GM21786 (cell line): Measurements from ENCODE around the gene C6orf120.

Experiments used
- ATAC-seq: cut with Tn5 transposase; IDR thresholded peaks from one replicate; pipeline ENCODE4 v1.9.1; 2021; ENCODE audit not compliant: unreplicated experiment

C6orf120 gene

DNA sequence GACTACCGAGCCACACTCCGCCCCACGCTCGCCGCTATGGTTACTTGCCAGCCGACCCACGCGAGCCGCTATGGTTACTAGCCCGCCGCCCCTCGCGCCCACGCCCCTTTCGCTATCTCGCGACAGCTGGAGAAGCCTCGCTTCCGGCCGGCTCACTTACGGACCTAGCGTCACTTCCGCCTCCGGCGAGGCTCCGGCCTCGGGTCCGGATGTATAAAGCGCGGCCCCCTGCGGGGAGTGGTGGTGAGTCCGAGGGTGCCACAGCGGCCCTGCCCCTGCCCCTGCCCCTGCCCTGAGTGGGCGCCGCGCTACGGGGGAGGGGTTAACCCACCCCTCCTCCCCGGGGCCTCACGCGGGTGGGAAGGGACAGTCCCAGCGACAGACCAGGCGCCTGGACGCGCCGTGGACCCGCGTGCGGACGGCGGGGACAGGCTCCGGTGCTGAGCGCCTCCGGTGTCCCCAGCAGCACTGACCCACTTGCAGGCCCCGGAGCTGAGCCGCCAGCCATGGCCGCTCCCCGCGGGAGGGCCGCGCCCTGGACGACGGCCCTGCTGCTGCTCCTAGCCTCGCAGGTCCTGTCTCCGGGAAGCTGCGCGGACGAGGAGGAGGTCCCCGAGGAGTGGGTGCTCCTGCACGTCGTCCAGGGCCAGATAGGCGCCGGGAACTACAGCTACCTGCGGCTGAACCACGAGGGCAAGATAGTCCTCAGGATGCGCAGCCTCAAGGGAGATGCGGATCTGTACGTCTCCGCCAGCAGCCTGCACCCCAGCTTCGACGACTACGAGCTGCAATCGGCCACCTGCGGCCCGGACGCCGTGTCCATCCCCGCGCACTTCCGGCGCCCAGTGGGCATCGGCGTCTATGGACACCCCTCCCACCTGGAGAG lies at the start of gene C6orf120, which contains the start of gene WDR27:
Gene C6orf120, plus strand, starts transcription at position 173 of the 886 bp plus-strand sequence. Its CDS starts 334 bp downstream, at position 507.
Gene WDR27, minus strand, starts transcription at position 76 of the 886 bp plus-strand sequence. CDS start 13,024 bp downstream, outside the sequence.
- ATAC-seq: peak; percentile 94

DNA sequence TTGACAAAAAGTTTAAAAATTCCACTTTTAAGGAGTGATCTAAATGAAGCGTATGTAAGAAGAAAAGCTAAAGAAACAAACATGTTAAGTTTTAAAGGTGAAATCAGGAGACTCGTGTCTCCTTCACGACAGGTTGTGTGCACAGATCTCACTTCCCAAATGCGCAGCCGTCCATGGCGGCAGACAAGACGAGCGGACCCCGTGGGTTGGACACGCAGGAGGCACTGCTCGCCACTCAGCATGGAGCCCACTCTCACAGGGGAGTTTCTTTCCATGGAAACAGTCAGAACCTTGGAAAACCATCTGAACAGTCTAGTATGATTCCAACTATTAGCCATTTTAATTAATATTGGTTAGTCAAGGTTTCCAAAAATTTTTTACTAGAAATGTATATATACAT lies 49.0 kb upstream of the C6orf120 start:
- no peak for ATAC-seq

DNA sequence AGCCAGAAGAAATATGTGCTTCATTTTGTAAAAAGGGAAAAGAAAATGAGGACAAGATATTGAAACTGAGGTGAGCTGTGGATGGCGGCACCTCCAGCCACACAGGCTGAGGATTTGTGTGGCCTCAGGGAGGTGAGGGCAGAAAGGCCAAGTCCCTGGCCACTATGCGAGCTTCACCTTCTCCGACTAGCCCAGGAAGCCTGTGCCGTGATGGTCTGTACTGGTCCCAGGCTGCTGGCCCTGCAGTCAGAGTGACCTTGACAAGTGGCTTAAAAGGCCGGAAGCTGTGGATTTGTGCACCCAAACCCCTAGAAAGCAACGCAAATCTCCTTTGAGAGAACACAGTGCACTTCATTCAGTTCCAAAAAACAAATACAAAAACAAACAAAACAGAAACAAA lies 48.2 kb upstream of the C6orf120 start:
- no peak for ATAC-seq

DNA sequence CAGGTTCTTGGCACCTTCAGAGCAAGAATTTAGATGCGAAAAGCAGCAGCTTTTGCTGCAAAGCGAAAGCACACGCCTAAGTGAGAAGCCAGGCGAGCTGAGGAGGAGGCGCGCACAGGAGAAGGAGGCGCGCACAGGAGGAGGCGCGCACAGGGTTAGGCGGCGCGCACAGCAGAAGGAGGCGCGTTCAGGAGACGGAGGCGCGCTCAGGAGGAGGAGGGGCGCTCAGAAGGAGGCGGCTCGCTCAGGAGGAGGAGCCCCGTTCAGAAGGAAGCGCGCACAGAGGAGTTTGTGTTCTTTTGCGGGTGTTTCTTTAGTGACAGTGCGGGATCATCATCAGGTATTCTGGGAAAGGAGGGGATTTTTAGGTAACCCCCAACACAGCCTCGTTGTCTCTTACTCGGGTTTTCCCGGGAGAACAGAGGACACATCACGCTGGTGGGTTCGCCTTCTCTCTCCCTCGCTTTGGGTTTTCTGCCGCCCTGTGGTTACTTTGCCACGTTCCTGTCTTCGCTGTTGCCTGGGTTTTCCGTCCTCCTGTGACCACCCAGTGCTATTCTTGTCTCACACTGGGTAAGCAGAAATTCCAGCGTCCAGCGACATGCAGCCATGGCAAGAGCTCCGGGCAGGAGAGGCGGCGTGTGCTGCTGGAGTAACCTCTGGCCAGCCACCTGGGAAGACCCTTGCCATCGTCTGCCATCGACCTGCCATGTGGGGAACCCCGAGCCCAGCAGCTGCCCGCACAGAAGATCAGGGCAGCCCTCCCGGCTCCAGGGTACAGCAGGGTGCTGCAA lies 47.1 kb upstream of the C6orf120 start:
- ATAC-seq: no peak

DNA sequence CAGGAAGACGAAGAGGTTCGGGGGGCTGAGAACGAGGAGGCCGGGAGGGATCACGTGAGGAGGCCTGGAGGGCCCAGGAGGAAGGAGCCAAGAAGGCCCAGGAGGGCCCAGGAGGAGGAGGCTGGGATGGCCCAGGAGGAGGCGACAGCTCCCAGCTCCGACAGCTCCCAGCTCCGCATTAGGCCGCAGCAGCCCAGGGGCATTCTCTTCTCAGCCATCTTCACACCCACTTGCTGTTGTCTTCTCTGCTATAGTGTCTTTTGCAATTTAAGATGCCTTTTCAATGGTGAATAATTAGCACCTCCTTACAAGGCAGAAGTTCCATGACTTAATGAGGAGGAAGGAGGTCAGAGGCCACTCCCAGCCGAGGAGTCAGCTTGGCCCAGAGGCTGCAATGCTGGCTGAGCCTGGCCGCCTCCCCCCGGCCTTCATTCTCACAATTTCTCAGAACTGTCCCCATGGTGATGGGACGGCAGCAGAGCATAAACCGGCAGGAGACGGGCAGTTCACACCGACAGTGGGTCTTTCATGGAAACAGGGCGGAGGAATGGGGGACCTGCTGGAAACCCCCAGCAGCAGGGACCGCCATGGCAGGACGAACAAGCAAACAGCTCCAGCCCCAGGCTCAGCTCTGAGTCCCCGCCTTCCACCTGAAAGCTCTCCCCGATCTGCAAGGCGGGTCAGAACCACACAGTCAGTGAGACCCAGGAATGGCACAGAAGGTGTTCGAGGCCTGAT lies 45.2 kb upstream of the C6orf120 start:
- ATAC-seq: no peak

DNA sequence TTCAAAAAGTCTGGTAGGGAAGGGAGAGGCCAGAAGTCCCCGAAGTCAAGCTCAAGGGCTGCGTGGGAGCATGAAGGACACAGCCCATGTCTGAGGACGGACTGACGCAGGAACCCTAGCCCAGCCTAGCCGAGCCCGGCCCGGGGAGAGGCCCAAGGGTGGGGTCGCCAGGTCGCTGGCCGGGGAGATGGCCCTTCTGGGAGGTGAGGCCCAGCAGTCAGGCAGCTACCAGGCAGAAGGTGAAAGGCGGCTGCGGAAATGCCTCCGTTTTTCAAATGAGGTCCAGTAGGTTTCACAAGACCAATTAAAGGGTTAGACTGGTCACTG lies 44.7 kb upstream of the C6orf120 start:
- no peak for ATAC-seq

DNA sequence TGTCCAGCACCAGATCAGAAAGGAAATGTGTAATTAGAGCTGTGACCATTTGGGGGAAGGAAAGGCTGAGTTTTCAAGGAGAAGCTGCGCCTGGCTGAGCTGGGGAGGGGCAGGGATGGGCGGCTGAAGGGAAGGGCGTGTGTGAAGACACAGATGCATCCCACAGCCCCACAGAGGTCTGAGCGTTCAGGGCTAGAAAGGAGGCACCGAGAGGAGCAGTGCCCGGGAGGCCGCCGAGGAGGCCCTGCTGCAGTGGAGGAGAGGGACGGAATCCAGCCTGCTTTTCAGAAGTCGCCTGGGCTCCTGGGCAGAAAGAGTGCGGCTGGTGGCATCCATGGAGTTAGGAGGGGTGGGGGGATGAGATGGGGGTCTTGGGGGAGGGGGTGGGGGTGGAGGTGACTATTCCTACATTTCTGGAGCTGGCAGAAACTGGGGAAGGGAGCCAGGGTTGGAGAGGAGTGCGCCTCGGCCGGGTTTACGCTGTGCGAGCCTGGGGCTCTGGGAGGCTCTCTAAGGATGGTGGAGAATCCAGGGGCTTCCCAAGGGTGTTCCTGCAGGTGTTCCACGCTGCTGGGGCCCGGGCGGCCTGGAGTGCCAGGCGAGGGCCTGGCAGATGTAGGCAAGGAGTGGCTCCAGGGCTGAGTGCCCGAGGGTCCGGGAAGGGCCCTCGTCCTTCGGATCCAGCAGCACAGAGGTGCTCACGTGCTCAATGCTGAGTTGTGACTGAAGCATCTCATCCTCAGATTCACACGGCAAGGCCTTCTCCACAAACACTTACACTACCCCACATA lies 41.9 kb upstream of the C6orf120 start:
- no peak for ATAC-seq

DNA sequence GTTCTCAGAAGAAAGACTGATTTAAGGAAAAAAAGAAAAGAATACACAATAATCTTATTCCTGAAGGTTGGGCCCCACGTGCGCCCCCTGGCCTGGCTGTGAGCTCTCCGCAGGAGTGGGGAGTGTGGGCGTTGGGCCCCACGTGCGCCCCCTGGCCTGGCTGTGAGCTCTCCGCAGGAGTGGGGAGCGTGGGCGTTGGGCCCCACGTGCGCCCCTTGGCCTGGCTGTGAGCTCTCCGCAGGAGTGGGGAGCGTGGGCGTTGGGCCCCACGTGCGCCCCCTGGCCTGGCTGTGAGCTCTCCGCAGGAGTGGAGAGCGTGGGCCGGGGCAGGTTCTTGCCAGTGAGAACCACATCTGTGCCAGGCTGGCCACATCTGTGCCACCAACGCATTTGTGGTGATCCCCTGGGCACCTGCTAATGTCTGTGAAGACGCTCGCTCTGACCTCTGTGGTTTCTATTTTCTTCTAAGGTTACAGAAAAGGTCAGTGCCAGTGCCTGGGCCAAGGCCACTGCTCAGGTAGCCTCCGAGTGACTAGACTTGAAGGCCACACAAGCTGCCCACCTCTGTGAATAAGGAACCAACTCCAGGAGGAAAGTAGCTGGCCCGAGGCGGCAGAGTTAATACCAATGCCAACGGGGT lies 41.1 kb upstream of the C6orf120 start:
- no peak for ATAC-seq

DNA sequence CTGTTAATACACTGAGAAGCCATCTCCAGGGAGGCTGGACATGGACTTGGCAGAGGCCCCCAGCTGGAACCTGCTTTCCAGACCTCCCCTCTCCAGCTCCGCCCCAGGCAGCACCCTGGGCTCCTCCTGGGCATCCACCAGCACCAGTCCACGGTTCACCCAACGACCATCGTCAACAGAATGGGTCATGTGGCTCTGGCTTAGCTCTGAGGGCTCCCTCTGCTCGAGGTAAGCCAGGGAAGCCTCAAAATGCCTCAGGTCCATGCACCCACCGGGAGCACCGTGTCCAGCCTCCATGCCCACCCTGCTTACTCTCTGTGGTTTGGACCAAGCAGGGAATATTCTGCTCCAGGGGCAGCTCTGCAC lies 40.6 kb upstream of the C6orf120 start:
- no peak for ATAC-seq

DNA sequence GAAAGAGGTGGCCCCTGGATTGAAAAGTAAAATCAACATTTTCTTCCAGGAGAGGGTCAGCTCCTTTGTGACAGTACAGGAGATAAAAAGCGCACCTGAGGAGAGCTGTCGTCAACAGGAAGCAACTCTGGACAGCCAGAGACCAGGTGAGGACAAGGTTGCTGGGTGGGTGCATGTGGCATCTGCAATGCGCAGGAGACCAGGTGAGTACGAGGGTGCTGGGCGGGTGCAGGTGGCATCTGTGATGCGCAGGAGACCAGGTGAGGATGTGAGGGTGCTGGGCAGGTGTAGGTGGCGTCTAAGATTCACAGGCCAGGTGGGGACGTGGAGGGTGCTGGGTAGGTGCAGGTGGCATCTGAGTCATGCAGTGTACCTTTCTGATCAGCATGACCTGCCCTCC lies 38.5 kb upstream of the C6orf120 start:
- no peak for ATAC-seq

DNA sequence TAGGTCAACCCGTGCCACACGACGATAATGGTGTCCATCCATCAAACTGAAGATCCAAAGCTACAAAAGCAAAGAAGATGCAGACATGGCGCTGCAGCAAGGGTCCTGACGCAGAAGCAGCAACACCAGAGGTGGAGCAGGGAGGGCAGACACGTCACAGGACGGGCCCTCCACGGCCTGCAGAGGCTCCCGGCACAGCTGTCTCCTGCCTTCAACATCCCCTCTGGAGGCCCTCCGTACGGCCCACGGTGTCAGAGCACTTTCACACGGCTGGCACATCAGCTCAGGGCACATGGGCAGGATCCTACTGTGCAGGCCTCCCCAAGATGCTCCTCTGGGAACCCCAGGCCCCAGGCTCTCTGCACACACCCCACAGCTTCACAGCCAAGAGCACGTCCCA lies 37.7 kb upstream of the C6orf120 start:
- no peak for ATAC-seq

DNA sequence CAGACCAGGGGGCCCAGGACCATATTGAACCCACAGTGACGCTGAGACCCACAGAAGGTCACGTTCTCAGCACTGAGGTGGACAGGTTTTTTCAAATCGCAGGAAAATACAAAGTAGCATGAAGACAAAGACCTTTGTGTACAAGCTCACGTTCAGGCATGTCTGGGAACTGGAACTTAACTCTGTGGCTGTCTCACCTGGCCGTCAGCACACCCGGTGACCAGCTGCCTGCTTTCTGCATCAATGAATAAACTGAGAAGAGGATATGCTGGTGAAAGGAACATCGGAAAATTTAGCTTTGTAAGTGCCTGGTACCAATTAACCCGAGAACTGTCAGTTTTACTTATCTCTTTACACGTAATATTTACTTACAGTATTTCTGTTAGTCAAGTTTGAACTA lies 36.6 kb upstream of the C6orf120 start:
- no peak for ATAC-seq

DNA sequence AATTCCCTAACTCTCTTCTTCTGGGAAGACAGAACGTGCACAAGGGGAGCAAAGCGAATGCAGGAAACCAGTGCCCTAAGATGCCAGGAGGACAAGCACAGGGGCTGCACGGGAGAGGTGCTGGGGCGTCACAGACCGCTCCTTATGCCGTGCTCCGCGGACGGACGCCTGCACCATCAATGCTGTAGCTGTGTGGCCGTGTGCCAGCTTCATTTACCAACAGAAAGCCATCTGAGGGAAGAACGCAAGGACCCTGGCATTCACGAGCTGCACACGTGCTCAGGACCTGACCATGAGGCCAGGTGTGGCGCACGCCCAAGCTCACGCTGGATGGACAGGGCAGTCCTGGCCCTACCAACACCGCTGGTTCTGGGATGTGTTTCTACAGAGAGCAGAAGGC lies 35.5 kb upstream of the C6orf120 start:
- no peak for ATAC-seq

DNA sequence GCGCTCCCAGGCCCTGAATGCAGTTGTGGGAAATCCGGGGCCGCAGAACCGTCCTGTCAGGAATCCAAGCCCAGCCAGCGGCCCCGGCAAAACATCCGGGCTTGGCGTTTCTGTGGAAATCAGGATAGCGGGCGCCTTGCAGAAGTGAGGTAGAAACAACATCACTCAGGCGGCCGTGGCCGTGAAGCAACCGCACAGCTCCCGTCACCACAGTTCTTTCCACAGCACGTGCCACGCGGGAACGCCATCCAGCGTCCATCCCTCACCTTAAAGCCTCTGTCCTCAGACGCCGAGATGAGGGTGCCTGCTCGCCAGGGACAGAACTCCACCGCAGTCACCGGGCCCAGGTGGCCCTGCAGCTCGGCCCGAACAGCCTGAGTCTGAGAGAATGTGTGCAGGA lies 34.2 kb upstream of the C6orf120 start:
- ATAC-seq: no peak

DNA sequence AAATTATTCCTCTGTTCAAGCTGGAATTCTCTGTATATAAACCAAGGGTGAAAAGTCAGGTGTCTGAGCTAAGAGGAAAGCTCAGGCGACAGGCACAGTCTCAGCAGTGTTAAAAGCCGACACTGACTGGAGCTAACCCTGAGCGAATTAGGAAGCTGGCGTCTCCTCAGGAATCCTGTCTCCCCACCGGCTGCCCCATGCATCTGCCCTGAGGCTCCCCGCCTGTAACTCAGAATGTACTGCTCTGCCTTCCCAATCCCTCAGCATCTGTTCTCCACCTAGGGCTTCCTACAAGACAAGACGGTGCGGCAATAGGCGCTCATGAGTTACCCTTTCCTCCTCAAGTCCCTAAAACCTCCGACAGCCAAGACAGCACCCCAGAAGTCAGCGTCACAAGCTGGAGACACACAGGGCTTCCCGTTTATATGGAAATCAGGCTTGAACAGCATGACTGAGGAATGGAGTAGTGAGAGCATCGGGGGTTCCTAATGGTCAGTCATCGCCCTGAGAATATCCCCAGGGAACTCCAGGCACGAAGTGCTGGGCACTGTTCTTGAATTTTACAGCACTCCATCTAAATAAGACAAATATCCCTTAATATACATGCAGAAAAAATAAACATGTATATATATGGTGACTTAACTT lies 33.6 kb upstream of the C6orf120 start:
- ATAC-seq: no peak

DNA sequence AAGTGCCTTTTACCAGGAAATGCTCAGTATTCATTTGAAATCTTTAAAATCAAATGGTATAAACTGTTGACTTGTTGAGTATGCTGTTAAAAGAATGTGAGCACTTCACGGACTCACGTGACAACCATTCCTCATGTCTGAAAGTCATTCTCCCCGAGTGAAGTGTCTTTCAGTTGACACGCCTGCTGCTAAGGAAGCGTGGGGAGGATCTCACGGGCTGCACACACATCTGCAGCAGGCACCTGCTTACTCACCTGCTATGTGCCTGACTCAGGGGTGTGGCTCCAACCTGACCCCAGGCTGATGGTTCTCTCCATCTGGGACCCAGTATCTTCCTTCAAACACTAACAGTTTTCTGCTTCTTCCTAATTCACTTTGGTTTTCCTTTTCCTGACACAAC lies 32.8 kb upstream of the C6orf120 start:
- ATAC-seq: no peak

DNA sequence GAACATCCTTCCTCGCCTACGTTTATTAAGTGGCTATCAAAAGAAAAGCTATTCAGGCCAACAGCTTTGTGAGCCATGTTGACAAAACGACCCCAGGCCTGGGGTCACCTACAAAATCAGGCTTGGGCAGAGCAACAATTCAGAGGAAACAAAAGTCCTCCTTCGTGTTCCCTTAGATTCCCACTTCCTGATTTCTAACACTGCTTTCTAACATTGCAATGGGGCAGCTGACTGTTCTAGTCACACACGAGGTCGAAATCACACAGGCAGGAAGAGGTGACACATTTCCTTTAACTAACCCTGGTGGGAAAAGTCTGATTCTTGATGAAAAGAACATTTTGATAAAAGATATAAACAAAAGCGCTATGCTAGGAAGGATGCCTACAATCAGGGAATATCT lies 32.0 kb upstream of the C6orf120 start:
- no peak for ATAC-seq

DNA sequence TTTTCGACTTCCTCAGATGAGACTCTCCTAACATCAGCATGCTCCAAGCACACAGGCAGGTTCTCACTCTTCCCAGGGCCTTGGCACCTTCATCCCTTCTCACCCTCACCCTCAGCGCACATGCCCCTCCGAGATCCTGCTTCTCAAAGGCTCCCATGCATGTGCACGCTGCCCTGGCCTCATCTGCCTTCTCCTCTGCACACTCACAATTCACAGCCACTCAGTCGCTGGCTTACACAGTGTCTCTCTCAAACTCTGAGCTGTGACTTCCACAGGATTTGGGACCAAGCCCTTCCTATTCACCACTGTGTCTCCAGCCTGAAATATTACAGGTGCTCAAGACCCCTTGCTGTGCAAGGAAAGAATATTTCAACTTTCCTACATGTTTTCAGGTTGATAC lies 30.4 kb upstream of the C6orf120 start:
- no peak for ATAC-seq

DNA sequence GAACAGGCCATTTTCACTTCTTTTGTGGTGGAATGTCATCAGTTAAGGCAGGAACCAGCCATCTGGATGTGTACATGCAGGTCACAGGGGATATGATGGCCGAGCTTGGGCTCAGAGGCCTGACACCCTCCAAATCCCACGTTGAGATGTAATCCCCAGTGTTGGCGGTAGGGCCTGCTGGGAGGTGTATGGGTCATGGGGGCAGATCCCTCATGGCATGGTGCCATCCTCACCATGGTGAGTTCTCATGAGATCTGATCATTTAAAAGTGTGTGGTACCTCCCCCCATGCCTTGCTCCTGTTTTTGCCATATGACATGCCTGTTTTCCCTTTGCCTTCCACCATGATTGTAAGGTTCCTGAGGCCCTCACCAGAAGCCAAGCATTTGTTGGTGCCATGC lies 26.9 kb upstream of the C6orf120 start:
- no peak for ATAC-seq

DNA sequence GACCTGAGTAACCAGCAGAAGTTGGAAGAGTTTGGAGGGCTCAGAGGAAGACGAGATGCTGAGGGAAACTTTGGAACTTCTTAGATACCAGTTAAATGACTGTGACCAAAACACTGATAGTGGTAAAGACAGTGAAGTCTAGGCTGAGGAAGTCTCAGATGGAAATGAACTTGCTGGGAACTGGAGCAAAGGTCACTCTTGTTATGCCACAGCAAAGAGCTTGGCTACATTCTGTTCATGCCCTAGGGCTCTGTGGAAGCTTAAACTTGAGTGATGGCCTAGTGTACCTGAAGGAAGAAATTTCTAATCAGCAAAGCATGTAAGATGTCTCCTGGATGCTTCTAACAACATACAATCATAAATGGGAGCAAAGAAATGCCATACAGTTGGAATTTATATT lies 24.8 kb upstream of the C6orf120 start:
- no peak for ATAC-seq
